ENCODE measurements around the gene LGI4. TPM values are rescaled to one million over a fixed set of nuclear protein-coding genes. Genes with fewer than 3 reads are reported as not detected.

LGI4 gene
- total RNA-seq, 1 donor from 2014 or later: 16.1 TPM

GRCh38 chr19:35093430-35093829, 41.4 kb downstream of the LGI4 start:
- no peak for DNase-seq (ENCODE audit: low read depth, low spot score)
- H3K4me1 Mint-ChIP-seq: peaks cover 12% of the 10 kb centered on the region

DNA sequence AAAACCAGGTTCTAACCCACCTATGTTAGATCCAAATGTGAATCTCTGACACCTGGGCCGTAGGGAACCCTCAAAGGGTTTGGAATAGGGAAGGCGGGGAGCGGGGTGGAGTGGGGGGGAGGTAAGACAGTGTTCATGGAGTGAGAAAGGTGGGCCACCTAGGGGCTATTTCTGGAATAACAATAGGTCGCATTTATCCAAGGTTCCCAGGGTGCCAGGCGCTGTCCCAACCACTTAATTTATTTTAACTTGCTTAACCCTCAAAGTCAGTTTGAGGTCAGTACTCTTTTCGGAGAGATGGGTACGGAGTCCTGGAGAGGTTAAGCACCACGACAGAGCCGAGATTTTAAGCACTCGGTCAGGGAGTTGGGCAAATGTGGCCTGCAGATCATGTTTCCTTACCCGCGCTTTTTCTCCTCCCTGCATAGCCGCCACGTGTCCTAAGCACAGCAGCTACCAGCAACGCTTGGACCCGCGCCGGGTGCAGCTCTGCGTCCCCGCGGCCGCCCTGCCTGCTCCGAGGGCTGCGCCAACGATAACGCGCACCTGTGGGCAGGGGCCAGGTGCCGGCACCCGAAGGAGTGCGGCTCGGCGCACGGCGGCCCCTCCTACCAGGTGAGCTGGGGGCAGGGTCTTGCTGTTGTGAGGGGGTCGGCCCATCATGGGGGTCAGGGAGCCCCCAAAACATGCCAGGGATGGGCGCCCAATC, 44.2 kb downstream of the LGI4 start:
- peaks cover 13% of the 10 kb centered on the region for H3K4me1 Mint-ChIP-seq
- H3K27ac Mint-ChIP-seq (ENCODE audit: unreplicated experiment): no peak overlapping the region
- no peaks in the 10 kb centered on the region for H3K36me3 Mint-ChIP-seq (ENCODE audit: low read depth)
- H3K27me3 Mint-ChIP-seq (ENCODE audit: low read depth): no peaks in the 10 kb centered on the region
- DNase-seq (ENCODE audit: low read depth, low spot score): peak; percentile 60
- TF ChIP-seq, protein P1, sequence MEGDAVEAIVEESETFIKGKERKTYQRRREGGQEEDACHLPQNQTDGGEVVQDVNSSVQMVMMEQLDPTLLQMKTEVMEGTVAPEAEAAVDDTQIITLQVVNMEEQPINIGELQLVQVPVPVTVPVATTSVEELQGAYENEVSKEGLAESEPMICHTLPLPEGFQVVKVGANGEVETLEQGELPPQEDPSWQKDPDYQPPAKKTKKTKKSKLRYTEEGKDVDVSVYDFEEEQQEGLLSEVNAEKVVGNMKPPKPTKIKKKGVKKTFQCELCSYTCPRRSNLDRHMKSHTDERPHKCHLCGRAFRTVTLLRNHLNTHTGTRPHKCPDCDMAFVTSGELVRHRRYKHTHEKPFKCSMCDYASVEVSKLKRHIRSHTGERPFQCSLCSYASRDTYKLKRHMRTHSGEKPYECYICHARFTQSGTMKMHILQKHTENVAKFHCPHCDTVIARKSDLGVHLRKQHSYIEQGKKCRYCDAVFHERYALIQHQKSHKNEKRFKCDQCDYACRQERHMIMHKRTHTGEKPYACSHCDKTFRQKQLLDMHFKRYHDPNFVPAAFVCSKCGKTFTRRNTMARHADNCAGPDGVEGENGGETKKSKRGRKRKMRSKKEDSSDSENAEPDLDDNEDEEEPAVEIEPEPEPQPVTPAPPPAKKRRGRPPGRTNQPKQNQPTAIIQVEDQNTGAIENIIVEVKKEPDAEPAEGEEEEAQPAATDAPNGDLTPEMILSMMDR (conservative IDR thresholded peaks at IDR 0.05): peak; percentile 69
- no peaks in the 10 kb centered on the region for H3K9me3 Mint-ChIP-seq
- no peak overlapping the region for H3K4me3 Mint-ChIP-seq

More at GRCh38 chr19:35093430-35093829, 41.4 kb downstream of the LGI4 start:
- Mint-ChIP-seq H3K36me3 (ENCODE audit: low read depth) (no peaks in the 10 kb centered on the region), H3K27ac (ENCODE audit: unreplicated experiment) (no peak overlapping the region), H3K9me3 (no peaks in the 10 kb centered on the region), H3K4me3 (no peak overlapping the region), H3K27me3 (ENCODE audit: low read depth) (no peaks in the 10 kb centered on the region)
- TF ChIP-seq, protein P1 (conservative IDR thresholded peaks at IDR 0.05): no peak

GRCh38 chr19:35090160-35090505, 44.7 kb downstream of the LGI4 start:
- Mint-ChIP-seq H3K27ac (ENCODE audit: unreplicated experiment) (no peak overlapping the region), H3K9me3 (no peaks in the 10 kb centered on the region), H3K36me3 (ENCODE audit: low read depth) (no peaks in the 10 kb centered on the region), H3K4me1 (peaks cover 16% of the 10 kb centered on the region), H3K4me3 (no peak overlapping the region), H3K27me3 (ENCODE audit: low read depth) (no peaks in the 10 kb centered on the region)
- DNase-seq (ENCODE audit: low read depth, low spot score): no peak
- TF ChIP-seq, protein P1 (conservative IDR thresholded peaks at IDR 0.05): no peak

DNA sequence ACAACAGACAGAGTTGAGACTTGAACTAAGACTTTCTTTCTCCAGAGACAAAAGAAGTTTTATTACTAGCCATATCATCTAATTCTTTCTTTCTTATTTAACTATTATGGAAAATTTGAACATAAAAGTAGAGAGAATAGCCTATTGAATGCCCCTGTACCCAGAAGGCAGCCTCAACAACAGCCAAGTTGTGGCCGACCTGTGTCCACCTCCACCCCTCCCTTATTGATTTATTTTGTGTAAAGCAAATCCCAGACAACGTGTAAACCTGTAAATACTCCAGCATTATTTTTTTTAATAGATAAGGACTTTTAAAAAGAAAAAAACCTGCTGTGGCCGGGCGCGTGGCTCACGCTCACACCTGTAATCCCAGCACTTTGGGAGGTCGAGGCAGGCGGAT, 45.3 kb downstream of the LGI4 start:
- Mint-ChIP-seq H3K36me3 (ENCODE audit: low read depth) (no peaks in the 10 kb centered on the region), H3K27me3 (ENCODE audit: low read depth) (no peaks in the 10 kb centered on the region), H3K4me3 (no peak overlapping the region), H3K27ac (ENCODE audit: unreplicated experiment) (no peak overlapping the region), H3K4me1 (peaks cover 16% of the 10 kb centered on the region), H3K9me3 (no peaks in the 10 kb centered on the region)
- no peak for DNase-seq (ENCODE audit: low read depth, low spot score)
- TF ChIP-seq, protein P1 (conservative IDR thresholded peaks at IDR 0.05): no peak

GRCh38 chr19:35088131-35088913, 46.5 kb downstream of the LGI4 start:
- H3K27me3 Mint-ChIP-seq (ENCODE audit: low read depth): no peaks in the 10 kb centered on the region
- no peaks in the 10 kb centered on the region for H3K9me3 Mint-ChIP-seq
- peaks cover 28% of the 10 kb centered on the region for H3K4me1 Mint-ChIP-seq
- no peak for DNase-seq (ENCODE audit: low read depth, low spot score)
- H3K4me3 Mint-ChIP-seq: no peak overlapping the region
- no peaks in the 10 kb centered on the region for H3K36me3 Mint-ChIP-seq (ENCODE audit: low read depth)
- TF ChIP-seq, protein P1 (conservative IDR thresholded peaks at IDR 0.05): no peak
- H3K27ac Mint-ChIP-seq (ENCODE audit: unreplicated experiment): no peak overlapping the region

All from neural crest cell (in vitro differentiated cells).